T-helper 22 cell (primary cell): Measurements from ENCODE around the gene STT3B.
"Not testable (repeated sequence)": the region's sequence is repeated elsewhere in the genome, so short reads cannot be mapped to it uniquely, and the experiment has no call there.

ENCODE experiments used
- DNase-seq: peaks from one replicate; pipeline ENCODE4 v3.0.0-alpha.2; 2020; ENCODE audit warnings: low read depth

The STT3B gene

DNA sequence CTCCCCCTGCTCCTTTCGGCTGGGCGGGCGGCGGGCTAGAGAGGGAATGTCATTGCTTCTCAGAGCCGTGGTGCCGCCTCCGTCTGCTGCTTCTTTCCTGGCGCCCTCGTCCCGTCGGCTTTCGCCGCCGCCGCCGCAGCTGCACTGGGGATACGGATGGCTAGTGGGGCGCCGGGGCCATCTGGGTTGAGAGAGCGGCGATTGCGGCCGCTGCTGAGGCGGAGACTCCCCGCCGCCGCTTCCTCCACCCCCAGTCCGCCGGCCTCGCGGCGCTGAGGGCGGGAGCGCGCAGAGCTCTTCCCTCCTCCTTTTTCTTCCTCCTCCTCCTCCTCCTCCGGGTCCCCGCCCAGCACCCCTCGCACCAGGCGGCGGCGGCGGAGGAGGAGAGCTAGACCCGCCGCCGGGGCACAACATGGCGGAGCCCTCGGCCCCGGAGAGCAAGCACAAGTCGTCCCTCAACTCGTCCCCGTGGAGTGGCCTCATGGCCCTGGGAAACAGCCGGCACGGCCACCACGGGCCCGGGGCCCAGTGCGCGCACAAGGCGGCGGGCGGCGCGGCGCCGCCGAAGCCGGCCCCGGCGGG lies at the start of gene STT3B:
TSS of gene STT3B (plus strand) at position 339 of the 582 bp plus-strand sequence. CDS start at position 413, 74 bp downstream.
- peak; percentile 71 for DNase-seq

DNA sequence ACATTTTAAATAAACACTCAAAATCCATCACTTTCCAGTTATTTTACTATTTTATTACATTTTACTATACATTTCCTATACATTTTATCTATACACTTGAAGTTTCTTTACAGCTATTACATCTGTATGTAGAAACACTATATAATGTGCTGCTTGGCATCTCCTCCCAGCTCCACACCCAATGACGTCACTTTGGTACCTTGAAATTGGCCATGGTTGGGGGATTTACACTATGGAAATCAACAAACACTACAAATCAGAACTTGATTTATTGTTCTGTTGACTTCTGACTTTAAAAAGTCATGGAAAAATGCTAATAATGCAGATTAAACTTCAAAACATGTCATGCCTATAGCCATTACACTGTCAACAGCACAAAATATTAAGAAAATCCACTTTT lies 48.9 kb upstream of the STT3B start:
- DNase-seq: no peak

DNA sequence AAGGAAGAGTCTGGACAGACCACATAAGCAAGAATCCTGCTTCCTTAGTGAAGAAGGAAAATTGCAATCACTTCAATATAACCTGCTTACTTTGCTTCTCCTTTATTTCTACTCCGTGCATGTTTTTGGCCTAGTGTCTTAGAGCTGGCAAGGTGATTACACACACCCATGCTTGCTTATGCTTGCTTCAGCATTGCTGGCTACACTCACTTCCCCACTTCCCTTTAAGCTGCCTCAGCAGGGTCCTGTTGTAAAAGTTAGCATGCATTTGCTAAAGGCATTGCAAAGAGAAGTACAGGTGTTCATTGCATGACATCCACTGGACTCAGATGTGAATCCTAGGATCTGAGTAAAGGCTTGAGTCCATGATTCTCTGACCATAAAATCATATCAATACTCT lies 47.5 kb upstream of the STT3B start:
- DNase-seq: no peak

DNA sequence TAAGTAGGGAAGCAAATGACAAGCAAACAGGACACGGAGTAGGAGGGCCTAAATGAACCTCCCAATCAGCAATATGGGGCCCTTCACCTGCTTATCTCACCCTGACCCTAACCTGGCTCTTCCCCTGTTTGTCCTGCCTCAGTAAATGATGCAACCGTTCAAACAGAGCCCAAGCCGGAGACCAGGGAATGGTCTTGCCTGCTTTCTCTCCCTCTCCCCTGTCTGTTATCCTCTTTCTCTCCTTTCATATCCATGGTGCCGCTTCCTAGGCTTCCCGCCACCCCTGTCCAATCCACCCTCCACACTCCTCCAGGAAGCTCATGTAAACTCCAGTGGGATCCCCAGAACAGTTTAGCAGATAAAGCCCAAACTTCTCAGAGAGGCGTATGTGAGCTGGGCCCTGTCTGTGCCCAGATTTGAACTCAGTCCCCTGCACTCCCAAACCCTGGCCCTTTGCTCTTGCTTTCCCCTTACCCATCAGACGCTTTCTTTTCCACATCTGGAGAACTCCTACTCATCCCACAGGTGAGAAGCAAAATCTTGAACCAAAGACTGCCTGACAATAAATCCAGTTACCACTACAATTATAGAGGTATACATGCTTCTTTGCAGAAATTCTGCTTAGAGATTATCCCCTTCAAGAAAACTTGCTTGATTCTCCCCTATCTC lies 45.7 kb upstream of the STT3B start:
- DNase-seq: no peak

DNA sequence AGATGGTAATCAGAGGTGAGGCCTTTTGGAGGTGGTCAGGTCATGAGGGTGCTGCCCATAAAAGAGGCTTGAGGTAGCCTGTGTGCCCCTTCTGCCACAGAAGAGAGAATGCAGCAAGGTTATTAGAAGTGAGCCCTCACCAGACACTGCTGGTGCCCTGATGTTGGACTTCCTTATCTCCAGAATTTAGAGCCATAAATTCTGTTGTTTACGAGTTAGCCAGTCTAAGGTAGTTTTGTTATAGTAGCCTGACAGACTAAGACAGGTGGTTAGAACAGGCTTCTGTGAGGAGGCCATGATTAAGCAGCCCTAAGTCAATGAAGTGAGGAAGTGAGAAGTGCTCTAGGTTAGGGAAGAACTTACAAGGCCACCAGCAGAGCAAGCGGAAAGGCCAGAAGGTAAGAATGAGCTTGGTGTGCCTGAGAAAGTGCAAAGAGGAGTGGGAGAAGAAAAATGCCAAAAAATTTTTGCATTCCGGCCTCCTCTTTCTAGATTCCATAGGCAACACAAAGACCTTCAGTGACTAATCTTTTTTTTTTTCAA lies 44.2 kb upstream of the STT3B start:
- DNase-seq: no peak

DNA sequence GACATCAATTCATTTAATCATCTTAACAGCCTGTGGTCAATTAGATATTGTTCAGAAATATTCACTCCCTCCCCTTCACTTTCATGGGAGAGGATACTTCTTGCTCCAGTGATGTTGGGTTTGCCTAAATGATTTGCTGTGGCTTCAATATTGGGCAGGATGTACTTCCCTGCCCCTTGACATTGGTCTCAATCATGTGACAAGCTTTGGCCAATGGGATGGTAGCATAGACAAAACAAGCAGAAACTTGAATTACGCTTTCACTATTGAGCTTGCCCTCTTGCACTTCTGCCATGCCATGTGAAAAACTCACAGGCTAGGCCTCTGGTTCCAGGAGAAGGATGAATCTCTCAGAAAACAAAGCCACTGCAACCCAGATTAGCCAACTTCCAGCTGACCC lies 42.2 kb upstream of the STT3B start:
- DNase-seq: no peak

DNA sequence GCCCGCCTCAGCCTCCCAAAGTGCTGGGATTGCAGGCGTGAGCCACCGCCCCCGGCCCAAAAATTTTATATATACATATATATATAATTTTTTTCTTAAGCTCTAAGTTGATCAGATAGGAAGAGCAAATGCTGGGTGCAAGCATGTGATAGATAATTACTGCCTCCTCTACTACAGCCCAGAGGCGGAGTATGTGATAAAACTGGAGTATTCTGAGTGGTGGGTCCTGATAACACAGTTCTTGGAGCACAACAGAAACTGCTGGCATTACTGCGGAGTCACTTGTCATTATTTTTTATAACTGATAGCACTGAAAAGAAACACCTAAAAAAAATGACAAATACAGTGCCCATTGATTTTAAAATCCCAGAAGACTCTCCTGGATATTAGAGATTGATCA lies 41.1 kb upstream of the STT3B start:
- no peak for DNase-seq

DNA sequence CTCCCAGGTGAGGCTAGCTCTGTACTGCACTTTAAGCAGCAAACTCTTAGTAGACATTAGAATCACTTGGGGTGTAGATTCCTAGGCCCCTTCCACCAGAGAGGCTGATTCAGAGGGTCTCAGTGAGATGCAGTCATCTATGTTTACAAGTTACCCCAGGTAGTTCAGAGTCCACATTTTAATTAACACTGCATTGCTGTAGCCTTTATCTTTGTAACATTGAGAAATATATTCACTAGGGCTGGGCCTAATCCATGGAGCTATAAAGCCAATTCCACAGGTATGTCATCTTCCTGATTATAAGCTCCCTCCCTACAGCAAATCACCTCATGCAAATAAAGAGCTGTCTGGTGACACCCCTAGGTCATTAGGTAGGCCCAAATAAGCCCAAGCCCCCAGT lies 39.6 kb upstream of the STT3B start:
- no peak for DNase-seq

DNA sequence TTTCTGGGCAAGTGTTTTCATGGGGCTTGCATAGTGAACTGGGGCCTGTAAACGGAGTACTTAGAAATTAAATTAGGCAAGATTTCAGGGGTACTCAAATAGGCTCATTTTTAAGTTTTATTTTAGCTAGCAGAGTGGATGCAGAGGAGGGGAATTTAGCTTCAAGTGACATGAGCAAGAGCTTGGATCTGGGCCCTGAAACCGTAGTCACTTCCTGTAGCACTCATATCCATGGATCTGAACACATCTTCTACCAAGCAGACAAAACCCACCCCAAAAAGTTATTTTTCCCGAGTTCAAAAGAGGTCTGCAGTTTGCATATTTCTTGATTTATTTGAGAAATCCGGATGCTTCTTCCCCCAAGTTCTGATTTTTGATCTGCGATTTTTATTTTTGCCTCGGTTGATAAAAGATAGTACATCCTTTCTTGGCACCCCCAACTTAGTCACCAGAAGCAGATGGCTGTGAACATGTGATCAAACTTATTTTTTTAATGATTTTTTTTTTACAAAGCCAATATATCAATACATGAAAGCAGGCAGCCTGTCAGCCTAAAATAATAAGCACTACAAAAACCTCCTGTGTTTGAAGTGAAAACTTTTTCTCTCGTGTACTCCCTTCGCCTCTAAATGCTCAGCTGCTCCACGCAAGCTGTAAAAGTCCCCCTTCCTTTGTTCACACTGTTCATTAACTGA lies 36.6 kb upstream of the STT3B start:
- no peak for DNase-seq

DNA sequence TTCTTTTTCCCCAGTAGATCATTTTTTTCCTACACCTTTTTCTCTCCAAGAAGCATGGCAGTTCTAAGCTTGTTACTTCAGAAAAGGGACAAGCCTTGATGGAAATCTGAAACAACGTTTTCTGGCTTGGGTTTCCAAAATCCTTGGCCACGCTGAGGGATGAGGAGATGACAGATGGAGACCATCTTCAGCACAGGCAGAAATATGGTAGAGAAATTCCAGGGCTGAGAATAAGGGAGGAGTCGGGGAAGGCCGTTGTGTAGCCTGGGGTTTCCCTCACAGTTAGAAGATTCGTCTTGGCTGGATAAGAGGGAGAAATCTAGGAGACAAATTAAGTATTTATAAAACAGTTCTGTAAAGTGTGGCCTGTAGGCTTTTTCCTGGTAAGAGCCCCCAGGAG lies 33.9 kb upstream of the STT3B start:
- no peak for DNase-seq

DNA sequence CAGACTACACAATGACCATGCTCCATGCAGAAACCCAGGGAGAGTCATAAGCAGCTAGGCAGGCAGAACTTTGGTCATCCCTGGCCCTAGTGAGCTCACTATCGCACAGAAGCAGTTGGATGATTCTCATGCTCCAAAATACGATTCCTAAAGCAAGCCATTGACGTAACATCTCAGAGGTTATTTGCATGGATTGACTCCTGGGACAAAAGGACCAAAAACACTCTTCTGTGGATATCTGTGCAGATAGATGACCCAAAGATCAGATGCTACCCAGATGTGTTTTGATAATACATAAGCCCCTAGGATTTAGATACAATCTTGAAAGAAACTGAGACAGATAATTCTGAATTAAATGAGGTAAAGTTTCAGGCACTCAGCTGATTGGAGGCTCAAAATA lies 33.4 kb upstream of the STT3B start:
- DNase-seq: no peak

DNA sequence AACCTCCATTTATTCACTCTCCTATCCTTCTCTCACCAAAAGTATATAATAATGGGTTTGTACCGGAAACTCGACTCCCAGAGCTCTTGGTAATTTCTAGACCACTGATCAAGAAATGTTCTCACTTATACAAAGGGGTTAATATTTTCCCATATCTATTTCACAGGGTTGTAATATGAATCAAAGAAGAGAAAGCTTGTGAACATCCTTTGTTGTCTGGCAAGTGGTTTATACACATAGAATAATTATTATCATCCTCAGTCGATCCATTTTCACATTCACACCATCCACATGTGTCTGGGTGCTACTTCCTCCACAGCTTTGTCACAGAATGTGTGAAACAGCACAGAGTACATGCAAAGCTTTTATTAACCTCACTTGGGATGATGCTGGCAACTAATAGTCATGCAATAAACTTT lies 29.9 kb upstream of the STT3B start:
- no peak for DNase-seq

DNA sequence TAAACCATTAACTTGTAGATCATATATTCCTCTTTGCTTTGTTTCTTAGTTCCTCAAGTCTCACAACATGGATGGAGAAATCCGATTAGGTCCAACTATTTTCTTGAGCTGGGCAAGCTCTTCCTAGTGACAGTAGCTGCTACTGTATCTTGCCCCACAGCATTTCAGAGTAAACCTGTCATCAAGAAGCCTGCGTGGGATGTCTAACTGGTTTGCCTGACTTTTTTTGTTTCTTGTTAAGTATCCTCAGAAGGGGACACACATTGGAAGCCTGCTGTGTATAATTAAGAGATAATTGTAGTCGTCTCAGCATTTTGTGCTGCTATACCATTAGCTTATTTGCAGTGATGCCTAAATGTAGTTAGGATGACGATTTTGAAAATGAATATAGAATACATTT lies 29.3 kb upstream of the STT3B start:
- no peak for DNase-seq

DNA sequence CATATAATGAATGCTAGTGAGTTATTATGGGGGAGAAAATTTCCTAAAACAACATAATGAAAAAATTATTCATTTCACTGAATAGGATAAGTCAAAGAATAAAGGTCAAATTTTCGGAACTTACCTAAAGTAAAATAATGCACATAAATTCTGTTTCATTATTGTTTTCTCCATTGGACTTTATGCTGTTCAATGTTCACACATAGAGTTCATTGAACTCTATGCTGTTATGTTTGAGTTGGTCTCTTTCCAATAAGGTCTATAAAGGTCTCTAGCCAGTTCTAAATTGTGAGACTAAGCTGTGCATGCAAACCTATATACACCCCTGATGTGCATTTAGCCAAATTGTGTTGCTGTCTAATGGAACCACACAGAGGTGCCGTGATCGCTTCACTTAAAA lies 28.5 kb upstream of the STT3B start:
- no peak for DNase-seq

DNA sequence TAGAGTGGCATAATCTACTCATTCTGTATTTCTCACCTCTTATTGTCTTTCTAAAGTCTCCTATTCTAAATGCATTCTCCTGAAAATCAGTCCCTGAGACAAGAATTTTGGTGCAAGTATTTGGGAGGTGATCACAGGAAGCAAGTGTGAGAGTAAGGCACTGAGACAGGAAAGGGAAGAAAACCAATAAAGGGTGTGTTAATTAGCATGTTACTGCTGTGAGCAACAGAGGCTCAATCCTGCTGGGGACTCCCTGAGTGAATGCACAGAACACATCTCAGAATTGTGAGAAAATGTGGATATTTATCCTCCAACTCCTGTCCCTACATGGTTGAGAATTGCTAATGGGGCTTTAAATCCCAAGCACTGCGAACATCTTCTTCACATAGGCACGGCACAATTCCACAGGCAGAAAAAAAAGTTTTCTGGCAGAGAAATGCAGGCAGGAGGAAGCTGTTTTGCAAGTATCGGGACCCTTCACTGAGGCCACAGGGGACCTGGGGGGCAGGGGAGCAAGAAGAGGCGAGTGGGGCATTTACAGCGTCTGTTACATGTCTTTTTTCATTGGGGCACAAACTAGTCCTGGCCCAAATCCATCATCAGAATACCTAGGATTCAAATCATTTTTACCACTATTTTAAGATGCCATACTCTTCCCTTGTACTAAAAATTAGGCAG lies 27.2 kb upstream of the STT3B start:
- DNase-seq: no peak

DNA sequence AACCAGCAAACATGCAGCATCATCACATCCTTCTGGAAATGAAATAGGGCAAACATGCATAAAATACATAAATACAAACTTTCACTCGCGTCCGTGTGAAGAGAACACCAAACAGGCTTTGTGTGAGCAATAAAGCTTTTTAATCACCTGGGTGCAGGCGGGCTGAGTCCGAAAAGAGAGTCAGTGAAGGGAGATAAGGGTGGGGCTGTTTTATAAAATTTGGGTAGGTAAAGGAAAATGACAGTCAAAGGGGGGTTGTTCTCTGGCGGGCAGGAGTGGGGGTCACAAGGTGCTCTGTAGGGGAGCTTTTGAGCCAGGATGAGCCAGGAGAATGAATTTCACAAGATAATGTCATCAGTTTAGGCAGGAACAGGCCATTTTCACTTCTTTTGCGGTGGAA lies 26.2 kb upstream of the STT3B start:
- not testable (repeated sequence) for DNase-seq

DNA sequence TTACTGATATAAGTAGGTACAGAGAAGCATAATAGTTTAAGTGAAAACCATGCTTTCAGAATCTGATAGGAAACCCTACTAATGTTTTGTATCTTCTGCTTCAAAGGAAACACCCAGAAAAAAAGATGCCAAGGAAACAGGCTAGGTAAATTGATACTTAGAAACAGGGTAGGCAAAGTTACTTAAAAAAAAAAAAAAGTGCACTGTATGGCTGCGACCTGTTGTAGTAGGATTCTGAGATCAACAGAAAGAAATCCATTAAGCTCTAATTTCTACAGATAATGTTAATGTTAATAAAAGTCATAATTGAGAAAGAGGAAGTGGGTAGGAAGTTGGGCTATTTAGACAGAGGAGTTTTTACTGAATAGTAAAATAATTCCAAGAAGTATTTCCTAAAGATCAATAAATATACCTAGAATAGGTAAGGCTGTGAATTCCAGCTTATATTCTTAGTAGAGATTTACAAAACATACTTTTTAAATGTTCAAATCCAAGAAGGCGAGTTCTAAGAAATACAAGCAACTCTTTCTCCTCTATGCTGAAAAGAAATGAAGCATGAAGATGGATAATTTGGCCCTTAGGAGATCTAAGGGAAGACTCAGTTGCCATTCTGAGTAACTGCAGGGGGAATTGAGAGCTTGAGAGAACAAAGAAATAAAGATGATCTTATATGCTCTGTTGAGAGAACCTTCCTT lies 24.1 kb upstream of the STT3B start:
- DNase-seq: no peak

DNA sequence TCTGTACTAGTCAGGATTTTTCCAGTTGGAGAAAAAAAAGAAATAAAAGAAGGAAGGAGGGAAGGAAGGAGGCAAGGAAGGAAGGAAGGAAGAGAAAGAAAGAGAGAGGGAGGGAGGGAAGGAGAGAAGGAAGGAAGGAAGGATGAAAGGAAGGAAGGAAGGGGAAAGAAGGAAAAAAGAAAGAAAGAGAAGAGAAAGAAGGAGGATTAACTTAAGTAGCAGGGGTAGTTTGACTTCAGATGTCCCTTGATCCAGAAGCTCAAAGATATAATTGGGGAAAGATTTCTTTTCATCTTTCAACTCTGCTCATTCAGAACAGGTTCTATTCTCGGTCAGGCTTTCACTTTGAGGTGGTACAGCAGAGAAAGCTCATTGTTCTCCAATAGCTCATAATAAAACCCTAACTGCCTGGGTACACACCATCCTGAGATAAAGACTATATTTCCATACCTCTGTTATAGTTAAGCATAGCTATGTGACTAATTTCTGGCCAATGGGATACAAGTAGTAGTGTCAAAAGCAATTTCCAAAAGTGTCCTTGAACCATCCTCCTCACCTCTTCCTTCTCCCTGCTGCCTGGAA lies 23.5 kb upstream of the STT3B start:
- no peak for DNase-seq

DNA sequence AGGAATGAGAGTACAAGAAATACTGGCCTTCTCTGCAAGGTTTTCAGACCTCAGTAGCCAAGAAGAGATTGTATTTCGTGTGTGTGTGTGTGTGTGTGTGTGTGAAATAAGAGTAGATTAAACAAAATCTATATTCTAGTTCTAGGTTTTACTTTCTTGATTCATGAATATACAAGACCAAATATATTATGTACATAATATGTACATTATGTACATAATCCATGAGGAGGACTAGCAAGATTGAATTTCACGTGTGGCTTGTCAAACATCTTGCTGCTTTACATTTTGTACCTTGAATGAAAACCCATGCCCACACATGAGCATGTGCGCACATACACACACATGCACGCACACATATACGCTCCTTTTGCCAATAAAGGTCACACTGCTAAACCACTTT lies 18.2 kb upstream of the STT3B start:
- no peak for DNase-seq

DNA sequence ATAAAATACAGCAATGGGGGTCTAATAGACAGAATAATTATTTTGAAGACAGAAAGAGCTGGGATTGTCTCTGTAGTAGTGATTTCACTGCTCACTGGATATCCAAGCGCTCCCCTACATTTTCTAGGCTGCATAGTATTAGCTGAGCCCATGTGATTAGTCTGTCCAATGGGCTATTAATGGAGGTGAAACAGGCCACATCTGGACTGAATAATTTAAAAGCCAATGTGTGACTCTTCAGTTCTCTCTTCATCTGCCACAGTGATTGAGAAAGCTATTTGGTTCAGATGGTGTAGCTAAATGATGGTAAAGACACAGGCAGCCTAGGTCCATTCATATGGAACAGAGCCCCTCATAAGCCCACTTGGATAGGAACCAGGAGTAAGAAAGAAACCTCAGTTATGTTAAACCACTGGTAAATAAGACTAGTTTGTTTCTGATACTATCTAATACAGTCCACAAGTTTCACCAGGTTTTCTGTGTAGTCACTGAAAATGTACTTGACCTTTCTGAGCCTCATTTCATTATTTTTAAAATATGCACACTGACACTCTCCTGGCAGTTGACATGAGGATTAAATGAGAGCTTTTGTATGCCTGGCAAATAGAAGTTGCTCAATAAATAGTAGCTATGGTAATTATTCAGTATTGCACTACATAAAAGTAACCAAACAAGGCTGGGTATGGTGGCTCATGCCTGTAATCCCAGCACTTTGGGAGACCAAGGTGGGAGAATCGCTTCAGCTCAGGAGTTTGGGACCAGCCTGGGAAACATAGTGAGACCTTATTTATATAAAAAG lies 17.0 kb upstream of the STT3B start:
- DNase-seq: no peak

DNA sequence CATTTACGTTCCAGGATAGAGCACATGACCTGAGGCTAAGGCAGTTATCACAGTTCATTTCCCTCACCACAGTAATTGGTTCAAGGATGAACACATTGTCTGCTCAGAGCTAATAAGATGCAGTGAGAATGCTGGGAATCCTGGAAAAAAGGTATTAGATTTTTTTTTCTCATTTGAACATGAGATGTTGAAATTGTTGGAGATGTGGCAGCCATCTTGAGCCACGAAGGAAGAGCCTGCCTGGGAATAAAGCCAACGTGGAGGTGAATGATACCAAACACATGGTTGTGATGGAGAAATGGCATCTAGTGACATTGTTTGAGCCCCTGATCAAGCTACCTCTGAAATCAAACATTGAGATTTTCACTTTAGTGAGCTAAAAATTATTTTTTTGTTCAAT lies 16.0 kb upstream of the STT3B start:
- no peak for DNase-seq
